Aorta (tissue), 5 donors: ENCODE data around the gene INSM2. TPM values are rescaled to one million over a fixed set of nuclear protein-coding genes. Genes with fewer than 3 reads are reported as not detected.

ENCODE experiments used
- ATAC-seq: fragments of 200-7000 bp; cut with Tn5 transposase; one replicate; pipeline ENCODE4 v1.9.1; 2022; ENCODE audit warnings: moderate library complexity; ENCODE audit not compliant: low FRiP score
- DNase-seq, 2 donors: peaks; one replicate each; pipeline ENCODE4 v3.0.0-alpha.2; 2020
- H3K27ac ChIP-seq, 2 donors: one replicate each; pipeline ENCODE4 v1.5.1; 2013; ENCODE audit warnings: low read length in 2 of 2, mild to moderate bottlenecking in 2 of 2, moderate library complexity in 2 of 2, control low read depth in 1 of 2, inconsistent platforms in 1 of 2, low read depth in 1 of 2
- H3K27me3 ChIP-seq, 2 donors: one replicate each; pipeline ENCODE4 v1.6.1; 2013; ENCODE audit warnings: control low read depth in 1 of 2, low read length in 1 of 2, mild to moderate bottlenecking in 1 of 2, moderate library complexity in 1 of 2; ENCODE audit not compliant: insufficient read depth in 2 of 2, control insufficient read depth in 1 of 2
- H3K36me3 ChIP-seq, 2 donors: one replicate each; pipeline ENCODE4 v1.6.1; 2013; ENCODE audit warnings: control low read depth in 1 of 2, low read length in 1 of 2, mild to moderate bottlenecking in 1 of 2; ENCODE audit not compliant: insufficient read depth in 2 of 2, control insufficient read depth in 1 of 2
- H3K4me1 ChIP-seq, 2 donors: one replicate each; pipeline ENCODE4 v1.6.1; 2013; ENCODE audit warnings: low read length in 2 of 2, control low read depth in 1 of 2, mild to moderate bottlenecking in 1 of 2, moderate library complexity in 1 of 2; ENCODE audit not compliant: insufficient read depth in 2 of 2, control insufficient read depth in 1 of 2
- H3K4me3 ChIP-seq, 2 donors: one replicate each; pipeline ENCODE4 v1.5.1; 2013; ENCODE audit warnings: low read length in 2 of 2, control low read depth in 1 of 2, mild to moderate bottlenecking in 1 of 2
- H3K9me3 ChIP-seq: one replicate; pipeline ENCODE4 v1.6.1; 2013; ENCODE audit warnings: mild to moderate bottlenecking, low read length; ENCODE audit not compliant: control insufficient read depth
- WGBS, 2 donors: extraction: QIAGEN DNeasy Blood & Tissue Kit; methylation state at CpG; one replicate each; pipeline ENCODE4 v1.1.7; 2013; 5-methylcytosine and 5-hydroxymethylcytosine counted together
- intact Hi-C, 2 donors: fragments of 100-400 bp; cut with DNase I; formaldehyde crosslinking; loops; one replicate each; pipeline versions ENCODE4 v1.14.2 to v1.15.0; 2022
- polyA plus RNA-seq, 2 donors: library from polyadenylated mRNA; stranded (reverse); fragments of 200-250 nt; gene quantifications; one replicate each; pipeline ENCODE4 v1.2.3, GENCODE V29; 2013
- total RNA-seq, 2 donors: library from RNA; stranded (reverse); fragmentation: NEBNext Ultra II Directional; extraction: Animal tissue kit (Norgen Biotek cat#: 25700); gene quantifications; one replicate each; pipeline ENCODE4 v1.2.1, GENCODE V29; 2021
- donor health status: healthy with polysubstance abuse.
- donor health status: Bipolar disorder and iron deficiency.
- donor health status: DM: no; HTN: no; CAD: no.
- donor health status: DM: no; HTN: no; CAD: no.
- donor health status: DM: yes; HTN: yes; CAD: no.

INSM2 gene
- total and polyA plus RNA-seq, 4 donors = not detected

DNA sequence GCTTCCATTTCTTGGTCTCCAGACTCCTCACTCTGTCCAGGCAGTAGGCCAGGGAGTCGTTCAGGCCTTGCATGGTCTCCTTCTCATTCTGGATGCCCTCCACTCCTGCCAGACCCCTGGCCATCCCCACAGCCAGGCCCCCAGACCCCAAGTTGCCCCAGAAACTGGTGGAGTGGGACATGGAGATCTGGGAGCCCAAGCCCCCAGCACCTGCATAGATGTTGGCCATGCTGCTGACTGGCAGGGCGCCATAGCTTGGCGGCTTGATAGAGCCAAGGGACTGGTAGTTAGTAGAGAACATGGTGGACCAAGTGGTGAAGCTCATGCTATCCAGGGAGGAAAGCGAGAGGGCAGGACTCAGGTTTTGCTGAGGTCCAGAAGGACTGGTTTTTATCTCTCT lies 21.2 kb upstream of the INSM2 start:
- Histone ChIP-seq H3K4me3 (no peak overlapping the region), H3K36me3 (no peaks in the 10 kb centered on the region), H3K4me1 (no peaks in the 10 kb centered on the region), H3K9me3 (no peaks in the 10 kb centered on the region), H3K27ac (no peak overlapping the region), H3K27me3 (no peaks in the 10 kb centered on the region)
- DNase-seq (no peak), ATAC-seq (no peak)
- 87 to 89% methylated on average over 4 of the region's 4 CpGs for WGBS, 2 donors
- intact Hi-C loops = no loop called here

DNA sequence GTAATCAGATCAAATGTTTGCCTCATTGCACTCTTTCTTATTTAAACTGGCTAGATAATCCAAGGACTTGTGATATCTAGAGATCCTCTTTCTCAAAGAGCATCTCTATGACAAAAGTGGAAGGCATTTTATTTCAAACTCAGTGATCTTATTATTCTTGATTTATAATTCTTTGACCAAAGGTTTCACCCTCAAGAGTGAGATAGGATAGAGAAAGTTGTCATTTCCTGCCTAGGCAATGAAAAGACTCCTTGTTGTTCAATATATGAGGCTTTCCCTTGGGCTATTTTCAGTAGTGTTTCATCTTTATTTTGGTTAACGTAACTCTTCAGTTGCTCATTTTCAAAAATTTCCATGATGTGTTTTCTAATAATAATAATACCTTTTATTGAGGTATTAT lies 18.0 kb upstream of the INSM2 start:
- ATAC-seq (no peak), DNase-seq (no peak)
- no peaks in the 10 kb centered on the region for H3K4me1 ChIP-seq
- intact Hi-C loops = no loop called here
- H3K27ac ChIP-seq = no peak overlapping the region
- H3K9me3 ChIP-seq = no peaks in the 10 kb centered on the region
- H3K27me3 ChIP-seq = no peaks in the 10 kb centered on the region
- H3K36me3 ChIP-seq = no peaks in the 10 kb centered on the region
- H3K4me3 ChIP-seq = no peak overlapping the region
- 68 to 70% methylated on average over 1 of the region's 1 CpG for WGBS, 2 donors

DNA sequence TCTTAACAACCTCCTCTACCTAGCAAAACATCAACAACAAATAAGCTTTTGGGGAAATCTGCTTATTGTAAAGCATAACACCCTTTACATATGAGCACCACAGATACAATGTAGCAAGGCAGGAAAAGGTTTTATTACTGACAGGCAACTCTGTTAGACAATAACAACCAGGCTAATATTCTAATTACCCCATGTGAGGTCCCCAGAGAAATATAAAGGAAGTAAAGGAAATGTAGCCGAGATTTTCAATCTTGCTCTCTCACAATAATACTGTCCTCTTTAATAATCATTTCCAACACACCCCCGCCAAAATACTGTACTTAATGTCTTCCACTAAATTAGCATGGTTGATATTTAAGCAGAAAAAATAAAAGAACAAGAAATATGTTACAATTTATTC lies 14.0 kb upstream of the INSM2 start:
- WGBS, 2 donors = 63 to 66% methylated on average over 2 of the region's 2 CpGs
- Histone ChIP-seq H3K27ac (no peak overlapping the region), H3K9me3 (no peaks in the 10 kb centered on the region), H3K4me1 (no peaks in the 10 kb centered on the region), H3K36me3 (no peaks in the 10 kb centered on the region), H3K27me3 (no peaks in the 10 kb centered on the region), H3K4me3 (no peak overlapping the region)
- intact Hi-C loops = no loop called here
- DNase-seq (no peak), ATAC-seq (no peak)

GRCh38 chr14:35525695-35526094 lies 8.3 kb upstream of the INSM2 start:
- intact Hi-C loops = no loop called here
- Histone ChIP-seq H3K27me3 (no peaks in the 10 kb centered on the region), H3K9me3 (no peaks in the 10 kb centered on the region), H3K36me3 (no peaks in the 10 kb centered on the region), H3K27ac (no peak overlapping the region), H3K4me1 (no peaks in the 10 kb centered on the region), H3K4me3 (no peak overlapping the region)
- DNase-seq (no peak), ATAC-seq (no peak)
- 85 to 89% methylated on average over 3 of the region's 3 CpGs for WGBS, 2 donors

DNA sequence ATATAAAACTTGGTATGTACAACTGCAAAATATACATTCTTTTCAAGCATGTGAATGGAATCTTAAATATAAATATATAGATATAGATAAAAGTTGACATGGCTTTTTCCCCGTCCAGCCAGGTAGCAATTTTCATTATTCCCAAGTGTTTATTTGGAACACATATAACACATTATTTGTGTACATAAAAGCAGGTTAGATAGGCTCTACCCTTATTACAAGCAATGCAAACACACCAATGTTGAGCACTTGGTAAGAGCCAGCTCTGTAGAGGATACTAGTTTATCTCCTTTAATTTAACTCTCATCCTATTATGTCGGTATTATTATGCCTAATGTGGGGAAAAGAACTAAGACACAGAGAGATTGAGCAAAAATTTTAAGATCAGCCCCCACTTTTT lies 7.0 kb upstream of the INSM2 start:
- H3K27me3 ChIP-seq = no peaks in the 10 kb centered on the region
- H3K36me3 ChIP-seq = no peaks in the 10 kb centered on the region
- H3K27ac ChIP-seq = no peak overlapping the region
- 71 to 79% methylated on average over 2 of the region's 2 CpGs for WGBS, 2 donors
- no peaks in the 10 kb centered on the region for H3K9me3 ChIP-seq
- ATAC-seq (no peak), DNase-seq (no peak)
- intact Hi-C loops = no loop called here
- no peaks in the 10 kb centered on the region for H3K4me1 ChIP-seq
- H3K4me3 ChIP-seq = no peak overlapping the region

- DNase-seq (no peak), ATAC-seq (no peak)
- Histone ChIP-seq H3K27me3 (no peaks in the 10 kb centered on the region), H3K4me1 (no peaks in the 10 kb centered on the region), H3K9me3 (no peaks in the 10 kb centered on the region), H3K4me3 (no peak overlapping the region), H3K36me3 (no peaks in the 10 kb centered on the region), H3K27ac (no peak overlapping the region)
- intact Hi-C loops = no loop called here
- WGBS, 2 donors = 82 to 93% methylated on average over 1 of the region's 1 CpG
Observed at GRCh38 chr14:35531960-35532747, 1.8 kb upstream of the INSM2 start.

GRCh38 chr14:35532783-35533356 lies 1.1 kb upstream of the INSM2 start:
- DNase-seq (no peak), ATAC-seq (no peak)
- no peak overlapping the region for H3K27ac ChIP-seq
- no peaks in the 10 kb centered on the region for H3K4me1 ChIP-seq
- H3K27me3 ChIP-seq = no peaks in the 10 kb centered on the region
- intact Hi-C loops = no loop called here
- peak overlapping the region in 1 of 2 donors; percentile 27 for H3K4me3 ChIP-seq
- H3K9me3 ChIP-seq = no peaks in the 10 kb centered on the region
- WGBS, 2 donors = 15% methylated on average over 6 of the region's 6 CpGs
- no peaks in the 10 kb centered on the region for H3K36me3 ChIP-seq

- Histone ChIP-seq H3K4me3 (peak overlapping the region in 1 of 2 donors; percentile 27), H3K4me1 (no peaks in the 10 kb centered on the region), H3K9me3 (no peaks in the 10 kb centered on the region), H3K27ac (no peak overlapping the region), H3K36me3 (no peaks in the 10 kb centered on the region), H3K27me3 (no peaks in the 10 kb centered on the region)
- 2% methylated on average over 49 to 77 of the region's 77 CpGs for WGBS, 2 donors
- no peak for ATAC-seq
- intact Hi-C loops = no loop called here
- peak in 1 of 2 donors; percentile 76 for DNase-seq
Observed at GRCh38 chr14:35534208-35534872, 376 bp downstream of the INSM2 start.
